ENCODE data around the gene AGAP1.

AGAP1 gene

GRCh38 chr2:235550378-235550760 is 56.5 kb downstream of the AGAP1 start:
- no peak for DNase-seq (ENCODE audit: low read depth)
- H3K4me3 ChIP-seq (ENCODE audit: low read depth, low read length) = no peak overlapping the region
- no peak for TF ChIP-seq CTCF (IDR thresholded peaks at IDR 0.05; ENCODE audit: control insufficient read depth, extremely low read depth, insufficient read depth)

- TF ChIP-seq CTCF (IDR thresholded peaks at IDR 0.05; ENCODE audit: control insufficient read depth, extremely low read depth, insufficient read depth) = no peak
- H3K4me3 ChIP-seq (ENCODE audit: low read depth, low read length) = no peak overlapping the region
- DNase-seq (ENCODE audit: low read depth) = no peak
These were observed 57.1 kb downstream of the AGAP1 start for GRCh38 chr2:235550946-235551345.

- peak; percentile 64 for DNase-seq (ENCODE audit: low read depth)
- H3K4me3 ChIP-seq (ENCODE audit: low read depth, low read length) = no peak overlapping the region
- peak; percentile 79 for TF ChIP-seq CTCF (IDR thresholded peaks at IDR 0.05; ENCODE audit: control insufficient read depth, extremely low read depth, insufficient read depth)
These were observed 58.1 kb downstream of the AGAP1 start for GRCh38 chr2:235551965-235552364.

GRCh38 chr2:235552671-235553070 is 58.8 kb downstream of the AGAP1 start:
- H3K4me3 ChIP-seq (ENCODE audit: low read depth, low read length) = no peak overlapping the region
- no peak for TF ChIP-seq CTCF (IDR thresholded peaks at IDR 0.05; ENCODE audit: control insufficient read depth, extremely low read depth, insufficient read depth)
- DNase-seq (ENCODE audit: low read depth) = no peak

GRCh38 chr2:235553291-235553690 is 59.4 kb downstream of the AGAP1 start:
- no peak overlapping the region for H3K4me3 ChIP-seq (ENCODE audit: low read depth, low read length)
- no peak for TF ChIP-seq CTCF (IDR thresholded peaks at IDR 0.05; ENCODE audit: control insufficient read depth, extremely low read depth, insufficient read depth)
- DNase-seq (ENCODE audit: low read depth) = no peak

- H3K4me3 ChIP-seq (ENCODE audit: low read depth, low read length) = no peak overlapping the region
- no peak for TF ChIP-seq CTCF (IDR thresholded peaks at IDR 0.05; ENCODE audit: control insufficient read depth, extremely low read depth, insufficient read depth)
- no peak for DNase-seq (ENCODE audit: low read depth)
These were observed 59.9 kb downstream of the AGAP1 start for GRCh38 chr2:235553696-235554100.

GRCh38 chr2:235554385-235554784 is 60.5 kb downstream of the AGAP1 start:
- H3K4me3 ChIP-seq (ENCODE audit: low read depth, low read length) = no peak overlapping the region
- no peak for DNase-seq (ENCODE audit: low read depth)
- TF ChIP-seq CTCF (IDR thresholded peaks at IDR 0.05; ENCODE audit: control insufficient read depth, extremely low read depth, insufficient read depth) = no peak
